HepG2 (cell line): ENCODE results near the gene EPN3. TPM values are rescaled to one million over a fixed set of nuclear protein-coding genes. Genes with fewer than 3 reads are reported as not detected.

ENCODE experiments used
- ATAC-seq: fragments of 200-7000 bp; cut with Tn5 transposase; 3 replicates; pipeline ENCODE4 v1.9.1; 2020; ENCODE audit warnings: mild to moderate bottlenecking, moderate library complexity
- BruUV-seq: library from RNA; stranded (reverse); fragments of 400-500 nt; replicated peaks from 2 replicates; lab custom pipeline; 2021; lab: Mats Ljungman, UMichigan
- CTCF ChIA-PET: fragments of 300-600 bp; formaldehyde crosslinking; extraction: SDS; loops from one replicate; lab custom pipeline; 2021; ENCODE audit warnings: low total read pairs, inconsistent platforms, low intra/inter-chr PET ratio; lab: Yijun Ruan, JAX
- POLR2A ChIA-PET: fragments of 350-600 bp; sonication (Branson Sonifier 250); formaldehyde crosslinking; loops from one replicate; lab custom pipeline; 2020; ENCODE audit warnings: antibody characterized with exemption, inconsistent platforms; lab: Yijun Ruan, JAX
- DNase-seq: peaks from one replicate; pipeline ENCODE4 v3.0.0-alpha.2; 2015; ENCODE audit warnings: low spot score
- FAIRE-seq: peaks from 3 replicates; lab custom pipeline; 2011; peaks lifted over from hg19 to GRCh38; lab: Jason Lieb, UNC
- H2AFZ ChIP-seq: one replicate; pipeline ENCODE4 v1.6.1; 2011; ENCODE audit warnings: low read length, inconsistent platforms
- H3K27ac ChIP-seq: fragments of 300-600 bp; 3 replicates; pipeline ENCODE4 v1.8.0; 2011; ENCODE audit warnings: mixed run types, mild to moderate bottlenecking, mixed read lengths, low read length, inconsistent platforms; ENCODE audit not compliant: insufficient read depth; ENCODE audit errors: extremely low read length
- H3K27me3 ChIP-seq, 2 experiments: fragments of 200-600 bp in 1 of 2; 2 replicates in 1 of 2; 3 replicates in 1 of 2; pipeline versions ENCODE4 v1.6.0 to v1.8.0; 2011; ENCODE audit warnings: low read length in 2 of 2, mild to moderate bottlenecking in 2 of 2, moderate library complexity in 2 of 2, inconsistent platforms in 1 of 2; ENCODE audit not compliant: insufficient read depth in 2 of 2, control insufficient read depth in 1 of 2
- H3K36me3 ChIP-seq, 2 experiments: fragments of 200-600 bp in 1 of 2; replicated peaks in 1 of 2; 2 replicates in 1 of 2; 3 replicates in 1 of 2; pipeline versions ENCODE4 v1.5.1 to v1.8.0; 2011; ENCODE audit warnings: low read length in 2 of 2, inconsistent platforms in 1 of 2; ENCODE audit not compliant: insufficient read depth in 2 of 2, control insufficient read depth in 1 of 2
- H3K4me1 ChIP-seq: 2 replicates; pipeline ENCODE4 v1.5.1; 2012; ENCODE audit warnings: low read length, inconsistent platforms; ENCODE audit not compliant: insufficient read depth
- H3K4me2 ChIP-seq: 2 replicates; pipeline ENCODE4 v1.6.0; 2011; ENCODE audit warnings: low read depth, low read length, inconsistent platforms
- H3K4me3 ChIP-seq, 3 experiments: fragments of 200-600 bp in 1 of 3; sonication (generic), shearing (Covaris generic) in 1 of 3; replicated peaks in 1 of 3; 2 replicates each; pipeline ENCODE4 v1.5.1; 2011 to 2016; ENCODE audit warnings: low read length in 3 of 3, inconsistent platforms in 2 of 3, low read depth in 2 of 3, mild to moderate bottlenecking in 2 of 3, control low read depth in 1 of 3, mixed read lengths in 1 of 3; ENCODE audit not compliant: insufficient read depth in 1 of 3
- H3K79me2 ChIP-seq: one replicate; pipeline ENCODE4 v1.6.1; 2011; ENCODE audit warnings: low read length, inconsistent platforms; ENCODE audit not compliant: insufficient read depth
- H3K9ac ChIP-seq: 2 replicates; pipeline ENCODE4 v1.6.0; 2011; ENCODE audit warnings: mild to moderate bottlenecking, low read depth, low read length, inconsistent platforms; ENCODE audit not compliant: insufficient read depth
- H3K9me3 ChIP-seq: 2 replicates; pipeline ENCODE4 v1.5.1; 2012; ENCODE audit warnings: mild to moderate bottlenecking, low read length
- H4K20me1 ChIP-seq: 2 replicates; pipeline ENCODE4 v1.6.0; 2011; ENCODE audit warnings: inconsistent platforms, mild to moderate bottlenecking, low read length, moderate library complexity; ENCODE audit not compliant: insufficient read depth
- ISX ChIP-seq: sonication (generic); formaldehyde crosslinking; conservative IDR thresholded peaks from 2 replicates; pipeline ENCODE4 v1.5.0; 2020; ENCODE audit warnings: missing genetic modification reagents
- SNAI1 ChIP-seq: sonication (generic); formaldehyde crosslinking; IDR thresholded peaks from 2 replicates; pipeline ENCODE4 v1.5.0; 2020; ENCODE audit warnings: mild to moderate bottlenecking, missing genetic modification reagents, borderline replicate concordance
- ZBTB33 ChIP-seq: sonication (generic); formaldehyde crosslinking; IDR thresholded peaks from 2 replicates; pipeline ENCODE4 v1.4.0; 2020; ENCODE audit warnings: missing genetic modification reagents
- ZMYM3 ChIP-seq: sonication (generic); formaldehyde crosslinking; IDR thresholded peaks from 2 replicates; pipeline ENCODE4 v1.5.1; 2020; ENCODE audit warnings: mild to moderate bottlenecking, missing genetic modification reagents
- ZNF33A ChIP-seq: sonication (generic); formaldehyde crosslinking; IDR thresholded peaks from 2 replicates; pipeline ENCODE4 v1.5.1; 2020; ENCODE audit warnings: missing genetic modification reagents, mild to moderate bottlenecking, moderate library complexity, borderline replicate concordance
- ZNF563 ChIP-seq: sonication (generic); formaldehyde crosslinking; IDR thresholded peaks from 2 replicates; pipeline ENCODE4 v1.8.0; 2022; ENCODE audit warnings: mild to moderate bottlenecking, moderate library complexity, missing genetic modification reagents
- WGBS: methylation state at CpG from one replicate; pipeline ENCODE4 v1.1.6; 2017; ENCODE audit warnings: low lambda C conversion rate; 5-methylcytosine and 5-hydroxymethylcytosine counted together
- in situ Hi-C: cut with HindIII; loops from 2 replicates; pipeline ENCODE4 v1.10.0; 2017; ENCODE audit warnings: low pct_unique_long_range_greater_than_20kb; ENCODE audit not compliant: extremely low pct_ligation_motif_present
- intact Hi-C: fragments of 100-400 bp; cut with micrococcal nuclease; formaldehyde crosslinking; loops from one replicate; pipeline ENCODE4 v1.10.0; 2022; ENCODE audit not compliant: unreplicated experiment
- polyA plus RNA-seq, 8 experiments: library from polyadenylated mRNA; depleted of rRNA in 3 of 8; stranded (reverse) in 7 of 8; unstranded in 1 of 8; fragments of >200 nt; fragmentation: Illumina TruSeq in 4 of 8; extraction: Trizol in 4 of 8; gene quantifications; 2 replicates each; pipeline versions ENCODE4 v1.2.1 to v1.2.3, GENCODE V29; 2011 to 2016; ENCODE audit warnings: low read depth in 4 of 8, missing spikeins in 1 of 8, mixed read lengths in 1 of 8; ENCODE audit not compliant: insufficient read depth in 1 of 8
- total RNA-seq, 5 experiments: library from RNA; depleted of rRNA; stranded (reverse); fragments of >200 nt; fragmentation: Illumina TruSeq; extraction: Trizol; gene quantifications; 2 replicates each; pipeline ENCODE4 v1.2.3, GENCODE V29; 2016; ENCODE audit warnings: low read depth in 1 of 5
- TF ChIP-seq, protein P1 (sequence below): sonication (generic); formaldehyde crosslinking; IDR thresholded peaks from 2 replicates; pipeline ENCODE4 v1.4.0; 2020; ENCODE audit warnings: mild to moderate bottlenecking, missing genetic modification reagents, borderline replicate concordance
- TF ChIP-seq, protein P2 (sequence below): sonication (generic); formaldehyde crosslinking; IDR thresholded peaks from 2 replicates; pipeline ENCODE4 v1.5.1; 2020; ENCODE audit warnings: mild to moderate bottlenecking, missing genetic modification reagents, borderline replicate concordance

EPN3 gene
- total and polyA plus RNA-seq, 2 of the 13 experiments (the other 11 are each of a cell fraction or from before 2014, with no cell fraction given): 0.11 to 0.95 TPM

DNA sequence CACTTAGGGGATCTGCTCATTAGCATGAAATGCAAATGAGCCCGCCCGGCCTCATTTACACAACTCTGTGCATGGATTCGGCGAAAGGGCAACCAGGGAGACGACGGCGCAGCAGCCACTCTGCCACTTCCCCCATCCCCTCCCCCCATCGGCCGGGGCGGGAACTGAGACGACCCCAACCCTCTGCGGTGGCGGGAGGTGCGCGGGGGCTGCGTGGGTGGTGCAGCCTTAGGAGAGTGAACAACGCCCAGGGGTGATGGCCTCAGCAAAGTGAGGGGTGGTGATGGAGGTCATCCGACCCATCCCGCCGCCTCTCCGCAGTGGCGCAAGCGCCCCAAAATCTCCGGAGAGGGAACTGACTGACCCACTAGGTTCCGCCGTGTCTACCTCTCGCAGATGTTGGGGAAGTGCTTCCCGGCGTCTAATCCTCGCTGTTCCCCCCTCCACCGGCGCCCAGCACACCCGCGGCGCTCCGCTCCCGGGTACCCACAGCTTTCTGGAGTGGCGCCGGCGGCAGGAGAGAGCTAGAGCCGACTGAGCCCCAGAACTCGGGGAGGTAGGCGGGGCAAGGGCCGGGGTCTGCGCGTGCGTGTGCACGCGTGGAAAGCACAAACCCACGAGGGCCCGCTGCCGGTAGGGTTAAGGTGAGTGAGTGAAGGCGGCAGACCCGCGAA is 26.5 kb downstream of the EPN3 start:
- H3K4me2 ChIP-seq: no peak overlapping the region
- POLR2A ChIA-PET: interaction anchor here (1.5 to 2.4 kb wide), 4 partner anchors 8 to 125 kb away, joined by 6 to 8 read pairs (median 8); no protein-coding TSS in a partner anchor
- H3K36me3 ChIP-seq: no peaks in the 10 kb centered on the region
- H2AFZ ChIP-seq: no peak overlapping the region
- H3K27me3 ChIP-seq: peaks cover 20 to 32% of the 10 kb centered on the region in 2 experiments
- H3K9me3 ChIP-seq: no peaks in the 10 kb centered on the region
- H4K20me1 ChIP-seq: peaks cover 5% of the 10 kb centered on the region; the same call in 1 of the 2 replicates
- H3K4me1 ChIP-seq: peaks cover 9% of the 10 kb centered on the region
- ATAC-seq (no peak), DNase-seq (no peak), FAIRE-seq (no peak)
- intact Hi-C loops (no loop called here), in situ Hi-C loops (no loop called here)
- H3K79me2 ChIP-seq: no peaks in the 10 kb centered on the region
- no peak overlapping the region for H3K9ac ChIP-seq
- CTCF ChIA-PET: no interaction called here
- BruUV-seq: no TSS peak
- no peak overlapping the region for H3K27ac ChIP-seq
- no peak overlapping the region for H3K4me3 ChIP-seq
- 85% methylated on average over 52 of the region's 55 CpGs for WGBS
- TF ChIP-seq, protein P1, sequence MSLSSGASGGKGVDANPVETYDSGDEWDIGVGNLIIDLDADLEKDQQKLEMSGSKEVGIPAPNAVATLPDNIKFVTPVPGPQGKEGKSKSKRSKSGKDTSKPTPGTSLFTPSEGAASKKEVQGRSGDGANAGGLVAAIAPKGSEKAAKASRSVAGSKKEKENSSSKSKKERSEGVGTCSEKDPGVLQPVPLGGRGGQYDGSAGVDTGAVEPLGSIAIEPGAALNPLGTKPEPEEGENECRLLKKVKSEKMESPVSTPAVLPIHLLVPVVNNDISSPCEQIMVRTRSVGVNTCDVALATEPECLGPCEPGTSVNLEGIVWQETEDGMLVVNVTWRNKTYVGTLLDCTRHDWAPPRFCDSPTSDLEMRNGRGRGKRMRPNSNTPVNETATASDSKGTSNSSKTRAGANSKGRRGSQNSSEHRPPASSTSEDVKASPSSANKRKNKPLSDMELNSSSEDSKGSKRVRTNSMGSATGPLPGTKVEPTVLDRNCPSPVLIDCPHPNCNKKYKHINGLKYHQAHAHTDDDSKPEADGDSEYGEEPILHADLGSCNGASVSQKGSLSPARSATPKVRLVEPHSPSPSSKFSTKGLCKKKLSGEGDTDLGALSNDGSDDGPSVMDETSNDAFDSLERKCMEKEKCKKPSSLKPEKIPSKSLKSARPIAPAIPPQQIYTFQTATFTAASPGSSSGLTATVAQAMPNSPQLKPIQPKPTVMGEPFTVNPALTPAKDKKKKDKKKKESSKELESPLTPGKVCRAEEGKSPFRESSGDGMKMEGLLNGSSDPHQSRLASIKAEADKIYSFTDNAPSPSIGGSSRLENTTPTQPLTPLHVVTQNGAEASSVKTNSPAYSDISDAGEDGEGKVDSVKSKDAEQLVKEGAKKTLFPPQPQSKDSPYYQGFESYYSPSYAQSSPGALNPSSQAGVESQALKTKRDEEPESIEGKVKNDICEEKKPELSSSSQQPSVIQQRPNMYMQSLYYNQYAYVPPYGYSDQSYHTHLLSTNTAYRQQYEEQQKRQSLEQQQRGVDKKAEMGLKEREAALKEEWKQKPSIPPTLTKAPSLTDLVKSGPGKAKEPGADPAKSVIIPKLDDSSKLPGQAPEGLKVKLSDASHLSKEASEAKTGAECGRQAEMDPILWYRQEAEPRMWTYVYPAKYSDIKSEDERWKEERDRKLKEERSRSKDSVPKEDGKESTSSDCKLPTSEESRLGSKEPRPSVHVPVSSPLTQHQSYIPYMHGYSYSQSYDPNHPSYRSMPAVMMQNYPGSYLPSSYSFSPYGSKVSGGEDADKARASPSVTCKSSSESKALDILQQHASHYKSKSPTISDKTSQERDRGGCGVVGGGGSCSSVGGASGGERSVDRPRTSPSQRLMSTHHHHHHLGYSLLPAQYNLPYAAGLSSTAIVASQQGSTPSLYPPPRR (CRISPR knock-in tag): no peak
- no peak for TF ChIP-seq ISX
- TF ChIP-seq, protein P2, sequence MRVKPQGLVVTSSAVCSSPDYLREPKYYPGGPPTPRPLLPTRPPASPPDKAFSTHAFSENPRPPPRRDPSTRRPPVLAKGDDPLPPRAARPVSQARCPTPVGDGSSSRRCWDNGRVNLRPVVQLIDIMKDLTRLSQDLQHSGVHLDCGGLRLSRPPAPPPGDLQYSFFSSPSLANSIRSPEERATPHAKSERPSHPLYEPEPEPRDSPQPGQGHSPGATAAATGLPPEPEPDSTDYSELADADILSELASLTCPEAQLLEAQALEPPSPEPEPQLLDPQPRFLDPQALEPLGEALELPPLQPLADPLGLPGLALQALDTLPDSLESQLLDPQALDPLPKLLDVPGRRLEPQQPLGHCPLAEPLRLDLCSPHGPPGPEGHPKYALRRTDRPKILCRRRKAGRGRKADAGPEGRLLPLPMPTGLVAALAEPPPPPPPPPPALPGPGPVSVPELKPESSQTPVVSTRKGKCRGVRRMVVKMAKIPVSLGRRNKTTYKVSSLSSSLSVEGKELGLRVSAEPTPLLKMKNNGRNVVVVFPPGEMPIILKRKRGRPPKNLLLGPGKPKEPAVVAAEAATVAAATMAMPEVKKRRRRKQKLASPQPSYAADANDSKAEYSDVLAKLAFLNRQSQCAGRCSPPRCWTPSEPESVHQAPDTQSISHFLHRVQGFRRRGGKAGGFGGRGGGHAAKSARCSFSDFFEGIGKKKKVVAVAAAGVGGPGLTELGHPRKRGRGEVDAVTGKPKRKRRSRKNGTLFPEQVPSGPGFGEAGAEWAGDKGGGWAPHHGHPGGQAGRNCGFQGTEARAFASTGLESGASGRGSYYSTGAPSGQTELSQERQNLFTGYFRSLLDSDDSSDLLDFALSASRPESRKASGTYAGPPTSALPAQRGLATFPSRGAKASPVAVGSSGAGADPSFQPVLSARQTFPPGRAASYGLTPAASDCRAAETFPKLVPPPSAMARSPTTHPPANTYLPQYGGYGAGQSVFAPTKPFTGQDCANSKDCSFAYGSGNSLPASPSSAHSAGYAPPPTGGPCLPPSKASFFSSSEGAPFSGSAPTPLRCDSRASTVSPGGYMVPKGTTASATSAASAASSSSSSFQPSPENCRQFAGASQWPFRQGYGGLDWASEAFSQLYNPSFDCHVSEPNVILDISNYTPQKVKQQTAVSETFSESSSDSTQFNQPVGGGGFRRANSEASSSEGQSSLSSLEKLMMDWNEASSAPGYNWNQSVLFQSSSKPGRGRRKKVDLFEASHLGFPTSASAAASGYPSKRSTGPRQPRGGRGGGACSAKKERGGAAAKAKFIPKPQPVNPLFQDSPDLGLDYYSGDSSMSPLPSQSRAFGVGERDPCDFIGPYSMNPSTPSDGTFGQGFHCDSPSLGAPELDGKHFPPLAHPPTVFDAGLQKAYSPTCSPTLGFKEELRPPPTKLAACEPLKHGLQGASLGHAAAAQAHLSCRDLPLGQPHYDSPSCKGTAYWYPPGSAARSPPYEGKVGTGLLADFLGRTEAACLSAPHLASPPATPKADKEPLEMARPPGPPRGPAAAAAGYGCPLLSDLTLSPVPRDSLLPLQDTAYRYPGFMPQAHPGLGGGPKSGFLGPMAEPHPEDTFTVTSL (CRISPR knock-in tag): no peak
- TF ChIP-seq SNAI1 (CRISPR knock-in tag): no peak
- TF ChIP-seq ZMYM3: no peak
- 0 out of 2 replicates have a peak, but pooled peaks have one; percentile 17 for TF ChIP-seq ZBTB33 (CRISPR knock-in tag)
- TF ChIP-seq ZNF33A (CRISPR knock-in tag): no peak
- 0 out of 2 replicates have a peak, but pooled peaks have one; percentile 10 for TF ChIP-seq ZNF563 (CRISPR knock-in tag)
